ENCODE results near the gene CFAP20DC. TPM values are rescaled to one million over a fixed set of nuclear protein-coding genes. Genes with fewer than 3 reads are reported as not detected.

Gene CFAP20DC
- total RNA-seq, 1 donor from 2014 or later: 0.57 TPM

- H3K9me3 Mint-ChIP-seq (ENCODE audit: unreplicated experiment): no peaks in the 10 kb centered on the region
- Histone ChIP-seq H3K9ac (ENCODE audit: low read length) (no peak overlapping the region), H3K36me3 (ENCODE audit: insufficient read depth, low read length) (no peaks in the 10 kb centered on the region), H3K79me2 (ENCODE audit: insufficient read depth, low read length) (no peaks in the 10 kb centered on the region), H3K4me1 (ENCODE audit: insufficient read depth, low read length) (no peaks in the 10 kb centered on the region), H4K20me1 (ENCODE audit: insufficient read depth, low read length) (no peaks in the 10 kb centered on the region), H2AFZ (ENCODE audit: low read depth, low read length) (no peak overlapping the region), H3K9me3 (ENCODE audit: insufficient read depth, low read depth, low read length) (no peaks in the 10 kb centered on the region), H3K4me2 (ENCODE audit: low read length) (no peak overlapping the region), H3K27ac (ENCODE audit: low read depth, low read length) (no peak overlapping the region), H3K27me3 (ENCODE audit: insufficient read depth, low read length) (no peaks in the 10 kb centered on the region), H3K4me3 (ENCODE audit: insufficient read depth, low read depth, low read length) (no peak overlapping the region)
- H3K4me3 Mint-ChIP-seq (ENCODE audit: unreplicated experiment): no peak overlapping the region
- H3K36me3 Mint-ChIP-seq (ENCODE audit: low read depth, unreplicated experiment): no peaks in the 10 kb centered on the region
- FAIRE-seq (no peak), DNase-seq (ENCODE audit: low read depth) (no peak)
- H3K27me3 Mint-ChIP-seq (ENCODE audit: low read depth, unreplicated experiment): no peaks in the 10 kb centered on the region
- no peak overlapping the region for H3K27ac Mint-ChIP-seq (ENCODE audit: unreplicated experiment)
- no peaks in the 10 kb centered on the region for H3K4me1 Mint-ChIP-seq (ENCODE audit: low read depth, unreplicated experiment)
- TF ChIP-seq CTCF (IDR thresholded peaks at IDR 0.05; ENCODE audit: insufficient read depth, low read depth, low read length) (no peak), EZH2 (IDR thresholded peaks at IDR 0.05; ENCODE audit: insufficient read depth, low read length) (no peak)
Observed at GRCh38 chr3:59027607-59028006, 22.2 kb downstream of the CFAP20DC start.

- DNase-seq (ENCODE audit: low read depth): no peak
- H3K36me3 Mint-ChIP-seq (ENCODE audit: low read depth, unreplicated experiment): no peaks in the 10 kb centered on the region
- no peaks in the 10 kb centered on the region for H4K20me1 ChIP-seq (ENCODE audit: insufficient read depth, low read length)
- no peak overlapping the region for H3K9ac ChIP-seq (ENCODE audit: low read length)
- H3K9me3 ChIP-seq (ENCODE audit: insufficient read depth, low read depth, low read length): no peaks in the 10 kb centered on the region
- FAIRE-seq: no peak
- H3K9me3 Mint-ChIP-seq (ENCODE audit: unreplicated experiment): no peaks in the 10 kb centered on the region
- no peaks in the 10 kb centered on the region for H3K4me1 Mint-ChIP-seq (ENCODE audit: low read depth, unreplicated experiment)
- no peak overlapping the region for H3K4me3 Mint-ChIP-seq (ENCODE audit: unreplicated experiment)
- no peaks in the 10 kb centered on the region for H3K36me3 ChIP-seq (ENCODE audit: insufficient read depth, low read length)
- H3K27ac Mint-ChIP-seq (ENCODE audit: unreplicated experiment): no peak overlapping the region
- H3K79me2 ChIP-seq (ENCODE audit: insufficient read depth, low read length): no peaks in the 10 kb centered on the region
- TF ChIP-seq CTCF (IDR thresholded peaks at IDR 0.05; ENCODE audit: insufficient read depth, low read depth, low read length) (no peak), EZH2 (IDR thresholded peaks at IDR 0.05; ENCODE audit: insufficient read depth, low read length) (no peak)
- no peaks in the 10 kb centered on the region for H3K27me3 ChIP-seq (ENCODE audit: insufficient read depth, low read length)
- no peak overlapping the region for H3K4me2 ChIP-seq (ENCODE audit: low read length)
- H3K27me3 Mint-ChIP-seq (ENCODE audit: low read depth, unreplicated experiment): no peaks in the 10 kb centered on the region
- no peak overlapping the region for H3K27ac ChIP-seq (ENCODE audit: low read depth, low read length)
- no peaks in the 10 kb centered on the region for H3K4me1 ChIP-seq (ENCODE audit: insufficient read depth, low read length)
- H3K4me3 ChIP-seq (ENCODE audit: insufficient read depth, low read depth, low read length): no peak overlapping the region
- H2AFZ ChIP-seq (ENCODE audit: low read depth, low read length): no peak overlapping the region
Observed at GRCh38 chr3:59023612-59024011, 26.2 kb downstream of the CFAP20DC start.

GRCh38 chr3:59017617-59017984 lies 32.2 kb downstream of the CFAP20DC start:
- H3K9me3 Mint-ChIP-seq (ENCODE audit: unreplicated experiment): no peaks in the 10 kb centered on the region
- TF ChIP-seq EZH2 (IDR thresholded peaks at IDR 0.05; ENCODE audit: insufficient read depth, low read length) (no peak), CTCF (IDR thresholded peaks at IDR 0.05; ENCODE audit: insufficient read depth, low read depth, low read length) (no peak)
- Histone ChIP-seq H3K9ac (ENCODE audit: low read length) (no peak overlapping the region), H3K9me3 (ENCODE audit: insufficient read depth, low read depth, low read length) (no peaks in the 10 kb centered on the region), H3K36me3 (ENCODE audit: insufficient read depth, low read length) (no peaks in the 10 kb centered on the region), H3K27ac (ENCODE audit: low read depth, low read length) (no peak overlapping the region), H3K4me1 (ENCODE audit: insufficient read depth, low read length) (no peaks in the 10 kb centered on the region), H3K79me2 (ENCODE audit: insufficient read depth, low read length) (no peaks in the 10 kb centered on the region), H3K27me3 (ENCODE audit: insufficient read depth, low read length) (no peaks in the 10 kb centered on the region), H2AFZ (ENCODE audit: low read depth, low read length) (no peak overlapping the region), H3K4me2 (ENCODE audit: low read length) (no peak overlapping the region), H4K20me1 (ENCODE audit: insufficient read depth, low read length) (no peaks in the 10 kb centered on the region), H3K4me3 (ENCODE audit: insufficient read depth, low read depth, low read length) (no peak overlapping the region)
- no peaks in the 10 kb centered on the region for H3K36me3 Mint-ChIP-seq (ENCODE audit: low read depth, unreplicated experiment)
- H3K27ac Mint-ChIP-seq (ENCODE audit: unreplicated experiment): no peak overlapping the region
- H3K27me3 Mint-ChIP-seq (ENCODE audit: low read depth, unreplicated experiment): no peaks in the 10 kb centered on the region
- DNase-seq (ENCODE audit: low read depth) (no peak), FAIRE-seq (no peak)
- H3K4me3 Mint-ChIP-seq (ENCODE audit: unreplicated experiment): no peak overlapping the region
- H3K4me1 Mint-ChIP-seq (ENCODE audit: low read depth, unreplicated experiment): no peaks in the 10 kb centered on the region
